GM19025 (cell line): Measurements from ENCODE around the gene INO80B.
A peak's percentile ranks its signal among the peaks of the same experiment; 100 is the strongest.
"Not testable (repeated sequence)": the region's sequence is repeated elsewhere in the genome, so short reads cannot be mapped to it uniquely, and the experiment has no call there.

ENCODE experiments used
- ATAC-seq: cut with Tn5 transposase; IDR thresholded peaks from one replicate; pipeline ENCODE4 v1.9.1; 2021; ENCODE audit warnings: mild to moderate bottlenecking, low read depth, moderate library complexity; ENCODE audit not compliant: unreplicated experiment

INO80B gene

GRCh38 chr2:74472086-74472944, 17.4 kb downstream of the INO80B start, which contains the start of gene MRPL53:
Gene MRPL53 (minus strand): TSS chr2:74472680. CDS start chr2:74472660, 20 bp downstream.
- peak; percentile 79 for ATAC-seq

DNA sequence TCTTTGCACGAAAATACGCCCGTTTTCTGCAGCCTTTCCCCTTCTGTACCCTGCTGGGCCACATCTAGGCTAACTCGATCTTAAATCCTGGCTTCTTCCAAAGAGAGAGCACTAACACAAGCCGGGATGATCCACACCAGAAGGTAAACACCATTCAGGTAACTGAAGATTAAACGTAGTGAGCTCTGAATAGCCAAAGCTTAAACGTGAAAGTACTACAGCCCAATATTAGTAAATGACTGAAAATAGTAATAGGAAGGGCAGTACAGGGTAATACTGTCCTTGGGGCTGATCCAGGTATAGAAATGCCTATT, 18.0 kb downstream of the INO80B start:
- no peak for ATAC-seq

DNA sequence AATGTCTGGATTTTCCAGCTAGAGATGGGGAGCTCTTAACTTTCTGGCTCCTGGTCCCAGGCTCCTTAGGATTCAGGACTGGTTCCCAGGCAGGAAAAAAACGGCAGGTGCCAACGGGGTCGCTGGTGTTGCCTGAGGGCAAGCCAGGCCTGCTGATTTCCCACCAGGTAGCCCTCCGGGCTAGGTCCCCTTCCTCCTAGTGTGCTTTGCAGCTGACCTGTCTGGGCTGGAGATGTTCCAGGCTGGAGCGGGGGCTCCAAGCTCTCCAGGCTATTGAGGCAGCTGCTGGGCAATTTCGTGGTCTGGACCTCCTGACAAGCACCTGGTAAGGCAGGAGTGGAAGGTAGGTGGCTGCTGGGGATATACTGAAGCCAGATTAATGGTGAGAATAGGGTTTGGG, 19.6 kb downstream of the INO80B start:
- no peak for ATAC-seq

GRCh38 chr2:74474899-74475298, 20.0 kb downstream of the INO80B start:
- ATAC-seq = no peak

GRCh38 chr2:74481431-74481830, 26.5 kb downstream of the INO80B start:
- no peak for ATAC-seq

GRCh38 chr2:74481961-74482800, 27.3 kb downstream of the INO80B start:
- ATAC-seq = peak; percentile 36

DNA sequence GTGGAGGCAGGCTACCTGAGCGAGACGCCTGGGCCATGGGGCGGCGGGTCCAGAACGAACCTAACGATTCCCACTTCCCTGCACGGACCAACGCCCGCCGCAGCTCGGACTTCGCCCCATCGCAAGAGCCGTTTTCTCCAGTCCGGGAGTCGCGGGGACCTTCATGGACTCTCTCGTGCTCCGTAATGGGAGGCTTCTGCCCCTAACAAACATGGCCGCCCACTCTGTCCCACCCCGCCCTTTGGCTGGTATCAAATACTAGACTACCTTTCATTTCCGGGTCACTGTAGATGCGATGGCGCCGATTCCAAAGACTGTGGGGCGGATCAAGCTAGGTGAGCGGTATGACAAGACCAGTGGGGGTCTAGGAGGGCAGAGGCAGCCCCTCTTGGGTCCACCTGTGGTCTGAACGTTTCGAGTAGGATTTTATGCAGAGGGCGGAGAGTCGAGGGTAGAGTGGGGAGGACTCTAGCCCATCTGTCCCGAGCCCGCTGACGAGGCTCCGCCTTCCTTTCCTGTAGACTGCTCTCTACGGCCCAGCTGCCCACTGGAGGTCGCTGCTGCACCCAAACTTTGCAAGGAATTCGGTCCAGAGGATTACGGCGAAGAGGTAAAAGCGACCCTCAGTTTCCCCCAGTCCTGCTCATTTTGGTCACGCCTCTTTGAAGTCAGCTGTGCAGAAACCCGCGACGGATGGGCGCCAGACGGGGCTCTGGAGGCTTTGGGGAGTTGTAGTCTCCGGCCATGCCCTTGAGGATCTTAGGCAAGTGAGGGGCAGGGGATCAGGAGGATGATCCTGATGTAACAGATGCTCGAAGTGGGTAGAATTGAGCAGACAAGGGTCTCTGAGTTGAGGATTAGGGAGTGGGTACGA, 28.2 kb downstream of the INO80B start, which contains the start of the genes CCDC142 and TTC31:
Gene CCDC142 (minus strand): TSS at position 198 of the 874 bp plus-strand sequence. CDS start 161 bp downstream, at position 37.
Gene TTC31 (plus strand): TSS at position 281 of the 874 bp plus-strand sequence. CDS start 15 bp downstream, at position 296.
- peak; percentile 82 for ATAC-seq

DNA sequence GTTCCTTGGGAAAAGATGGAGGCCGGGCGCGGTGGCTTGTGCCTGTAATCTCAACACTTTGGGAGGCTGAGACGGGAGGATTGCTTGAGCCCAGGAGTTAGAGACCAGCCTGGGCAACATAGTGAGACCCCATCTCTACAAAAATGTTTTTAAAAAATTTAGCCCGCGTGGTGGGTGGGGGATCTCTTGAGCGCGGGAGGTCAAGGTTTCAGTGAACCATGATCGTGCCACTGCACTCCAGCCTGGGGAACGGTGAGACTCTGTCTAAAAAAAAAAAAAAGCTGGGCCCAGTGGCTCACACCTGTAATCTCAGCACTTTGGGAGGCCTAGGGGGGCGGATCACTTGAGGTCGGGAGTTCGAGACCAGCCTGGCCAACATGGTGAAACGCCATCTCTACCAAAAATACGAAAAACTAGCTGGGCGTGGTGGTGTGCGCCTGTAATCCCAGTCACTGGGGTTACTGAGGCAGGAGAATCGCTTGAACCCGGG, 28.8 kb downstream of the INO80B start:
- ATAC-seq = not testable (repeated sequence)

DNA sequence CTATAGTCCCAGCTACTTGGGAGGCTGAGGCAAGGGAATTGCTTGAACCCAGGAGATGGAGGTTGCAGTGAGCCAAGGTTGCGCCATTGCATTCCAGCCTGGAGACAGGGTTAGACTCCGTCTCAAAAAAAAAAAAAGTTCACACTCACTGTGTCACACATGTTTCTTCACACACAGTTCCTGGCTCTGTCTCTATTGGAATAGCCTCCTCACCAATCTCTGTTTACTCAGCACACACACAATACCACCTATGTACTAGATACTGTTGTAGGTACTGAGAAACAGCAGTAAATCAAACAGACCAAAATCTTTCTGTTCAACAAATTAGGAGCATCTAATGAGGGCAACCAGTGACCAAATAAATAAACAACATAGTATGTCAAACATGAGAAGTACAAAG, 31.3 kb downstream of the INO80B start:
- no peak for ATAC-seq

DNA sequence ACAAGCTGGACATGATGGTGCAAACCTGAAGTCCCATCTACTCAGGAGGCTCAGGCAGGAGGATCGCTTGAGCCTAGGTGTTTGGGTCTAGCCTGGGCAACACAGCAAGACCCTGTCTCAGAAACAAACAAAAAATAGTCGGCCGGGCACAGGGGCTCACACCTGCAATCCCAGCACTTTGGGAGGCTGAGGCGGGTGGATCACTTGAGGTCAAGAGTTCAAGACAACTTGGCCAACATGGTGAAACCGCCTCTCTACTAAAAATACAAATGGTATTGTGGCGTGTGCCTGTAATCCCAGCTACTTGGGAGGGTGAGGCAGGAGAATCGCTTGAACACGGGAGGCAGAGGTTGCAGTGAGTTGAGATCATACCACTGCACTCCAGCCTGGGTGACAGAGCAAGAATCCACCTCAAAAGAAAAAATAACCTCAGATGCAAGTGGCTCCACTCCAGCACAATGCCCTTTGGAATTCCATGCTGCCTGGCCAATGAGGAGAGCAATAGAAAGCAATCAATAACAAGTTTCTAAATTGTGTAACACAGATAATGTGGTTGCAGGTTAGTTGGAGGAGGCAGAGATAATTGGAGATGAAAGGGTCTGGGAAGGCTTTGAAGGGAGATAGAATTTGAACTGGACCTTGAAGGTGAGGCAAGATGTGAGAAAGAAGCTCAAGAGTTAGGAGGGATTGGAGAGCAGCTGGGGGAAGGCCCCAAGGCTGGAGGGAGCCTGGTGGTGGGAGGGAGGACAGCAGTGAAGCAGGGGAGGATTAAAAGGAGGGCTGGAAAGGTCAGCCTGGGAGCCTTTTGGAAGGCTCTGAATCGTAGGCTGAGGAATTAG, 34.0 kb downstream of the INO80B start:
- no peak for ATAC-seq

- ATAC-seq = no peak
Measured at GRCh38 chr2:74489906-74490305, 35.0 kb downstream of the INO80B start.

- ATAC-seq = no peak
Measured at GRCh38 chr2:74491648-74492544, 37.0 kb downstream of the INO80B start.

GRCh38 chr2:74493546-74493945, 38.7 kb downstream of the INO80B start:
- no peak for ATAC-seq

DNA sequence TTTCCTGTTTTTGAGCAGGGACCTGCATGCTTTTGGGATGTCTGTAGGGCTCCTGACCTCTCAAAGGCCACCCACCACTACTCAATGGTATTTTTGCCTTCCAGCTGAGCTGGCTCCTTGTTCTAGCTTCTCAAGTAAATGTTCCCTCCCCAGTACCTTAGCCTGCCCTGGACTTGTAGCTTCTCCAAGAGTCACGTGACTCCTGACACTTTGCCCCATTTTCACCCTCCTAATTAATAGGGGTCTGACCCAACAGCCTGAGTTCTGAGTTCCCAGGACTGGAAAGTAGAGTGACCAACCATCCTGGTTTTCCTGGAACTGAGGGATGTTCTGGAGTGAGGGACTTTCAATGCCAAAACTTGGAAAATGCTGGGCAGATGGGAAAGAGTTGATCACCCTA, 40.6 kb downstream of the INO80B start:
- ATAC-seq = no peak

DNA sequence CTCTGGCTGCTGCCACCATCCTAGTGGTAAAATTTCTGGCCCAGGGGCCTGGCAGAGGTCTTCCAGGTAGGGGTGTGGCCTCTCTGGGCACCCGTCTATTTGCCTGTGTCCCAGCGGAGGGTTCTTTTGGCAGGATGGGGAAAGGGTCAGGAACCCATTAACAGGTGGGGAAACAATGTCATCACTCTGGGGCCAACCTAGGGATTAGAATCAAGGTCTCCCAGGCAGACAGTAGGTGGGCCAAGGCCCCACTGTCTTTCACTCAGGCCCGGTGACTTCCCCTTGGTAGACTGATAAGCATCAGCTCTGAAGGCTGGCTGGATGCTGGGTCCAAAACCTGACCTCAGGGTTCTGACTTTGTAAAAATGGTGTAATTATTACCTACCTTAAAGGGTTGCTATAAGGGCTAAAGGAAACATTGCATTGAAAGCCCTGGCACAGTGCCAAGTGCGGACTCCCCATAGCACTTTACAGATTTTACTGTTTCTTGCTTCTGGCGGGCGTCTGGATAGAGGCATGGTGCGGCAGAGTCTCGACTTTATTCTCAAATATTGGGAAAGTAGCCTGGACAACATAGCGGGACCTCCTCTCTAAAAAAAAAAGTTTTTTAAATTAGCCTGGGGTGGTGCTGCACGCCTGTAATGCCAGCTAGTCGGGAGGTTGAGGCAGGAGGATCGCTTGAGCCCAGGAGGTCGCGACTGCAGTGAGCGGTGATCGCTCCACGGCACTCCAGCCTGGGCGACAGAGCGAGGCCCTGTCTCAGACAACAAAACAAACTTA, 42.3 kb downstream of the INO80B start:
- no peak for ATAC-seq

GRCh38 chr2:74497777-74498499, 43.1 kb downstream of the INO80B start:
- ATAC-seq = no peak
